HEK293 (cell line): ENCODE measurements around the gene CACNA2D4.

Experiments used
- ZNF174 ChIP-seq: fragments of 450-650 bp; formaldehyde crosslinking; IDR thresholded peaks from 2 replicates; pipeline ENCODE4 v1.5.0; 2017; ENCODE audit warnings: missing biosample characterization, mild to moderate bottlenecking, missing genetic modification characterization
- ZNF707 ChIP-seq: fragments of 450-650 bp; formaldehyde crosslinking; IDR thresholded peaks from 2 replicates; pipeline ENCODE4 v1.5.1; 2016; ENCODE audit warnings: missing biosample characterization, missing genetic modification characterization
- TF ChIP-seq, protein P1 (sequence below): fragments of 450-650 bp; formaldehyde crosslinking; IDR thresholded peaks from 2 replicates; pipeline ENCODE4 v1.5.1; 2016; ENCODE audit warnings: missing biosample characterization, missing genetic modification characterization
- TF ChIP-seq, protein P2 (sequence below): fragments of 450-650 bp; formaldehyde crosslinking; conservative IDR thresholded peaks from 2 replicates; pipeline ENCODE4 v1.5.1; 2016; ENCODE audit warnings: low read depth, missing biosample characterization, missing genetic modification characterization

DNA sequence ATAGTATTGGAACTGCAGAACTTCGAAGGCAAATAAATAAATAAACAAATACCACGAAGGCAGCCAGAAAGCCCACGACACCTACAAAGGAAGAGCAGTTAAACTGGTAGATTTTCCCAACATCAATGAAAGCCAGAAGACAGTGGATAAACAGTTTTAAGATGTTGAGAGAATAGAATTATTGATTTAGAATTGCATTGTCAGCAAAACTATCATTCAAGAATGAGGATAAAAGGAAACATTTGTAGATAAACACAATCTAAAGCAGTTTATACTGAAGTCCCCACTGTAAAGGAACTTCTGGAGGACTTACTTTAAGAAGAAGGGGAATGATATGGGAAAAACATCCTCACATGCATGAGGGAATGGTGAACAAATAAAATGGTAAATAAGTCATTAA lies 29.5 kb downstream of the CACNA2D4 start:
- no peak for TF ChIP-seq ZNF174 (tag by site-specific recombination)
- TF ChIP-seq, protein P1, sequence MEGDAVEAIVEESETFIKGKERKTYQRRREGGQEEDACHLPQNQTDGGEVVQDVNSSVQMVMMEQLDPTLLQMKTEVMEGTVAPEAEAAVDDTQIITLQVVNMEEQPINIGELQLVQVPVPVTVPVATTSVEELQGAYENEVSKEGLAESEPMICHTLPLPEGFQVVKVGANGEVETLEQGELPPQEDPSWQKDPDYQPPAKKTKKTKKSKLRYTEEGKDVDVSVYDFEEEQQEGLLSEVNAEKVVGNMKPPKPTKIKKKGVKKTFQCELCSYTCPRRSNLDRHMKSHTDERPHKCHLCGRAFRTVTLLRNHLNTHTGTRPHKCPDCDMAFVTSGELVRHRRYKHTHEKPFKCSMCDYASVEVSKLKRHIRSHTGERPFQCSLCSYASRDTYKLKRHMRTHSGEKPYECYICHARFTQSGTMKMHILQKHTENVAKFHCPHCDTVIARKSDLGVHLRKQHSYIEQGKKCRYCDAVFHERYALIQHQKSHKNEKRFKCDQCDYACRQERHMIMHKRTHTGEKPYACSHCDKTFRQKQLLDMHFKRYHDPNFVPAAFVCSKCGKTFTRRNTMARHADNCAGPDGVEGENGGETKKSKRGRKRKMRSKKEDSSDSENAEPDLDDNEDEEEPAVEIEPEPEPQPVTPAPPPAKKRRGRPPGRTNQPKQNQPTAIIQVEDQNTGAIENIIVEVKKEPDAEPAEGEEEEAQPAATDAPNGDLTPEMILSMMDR = no peak
- no peak for TF ChIP-seq ZNF707 (tag by site-specific recombination)
- TF ChIP-seq, protein P2, sequence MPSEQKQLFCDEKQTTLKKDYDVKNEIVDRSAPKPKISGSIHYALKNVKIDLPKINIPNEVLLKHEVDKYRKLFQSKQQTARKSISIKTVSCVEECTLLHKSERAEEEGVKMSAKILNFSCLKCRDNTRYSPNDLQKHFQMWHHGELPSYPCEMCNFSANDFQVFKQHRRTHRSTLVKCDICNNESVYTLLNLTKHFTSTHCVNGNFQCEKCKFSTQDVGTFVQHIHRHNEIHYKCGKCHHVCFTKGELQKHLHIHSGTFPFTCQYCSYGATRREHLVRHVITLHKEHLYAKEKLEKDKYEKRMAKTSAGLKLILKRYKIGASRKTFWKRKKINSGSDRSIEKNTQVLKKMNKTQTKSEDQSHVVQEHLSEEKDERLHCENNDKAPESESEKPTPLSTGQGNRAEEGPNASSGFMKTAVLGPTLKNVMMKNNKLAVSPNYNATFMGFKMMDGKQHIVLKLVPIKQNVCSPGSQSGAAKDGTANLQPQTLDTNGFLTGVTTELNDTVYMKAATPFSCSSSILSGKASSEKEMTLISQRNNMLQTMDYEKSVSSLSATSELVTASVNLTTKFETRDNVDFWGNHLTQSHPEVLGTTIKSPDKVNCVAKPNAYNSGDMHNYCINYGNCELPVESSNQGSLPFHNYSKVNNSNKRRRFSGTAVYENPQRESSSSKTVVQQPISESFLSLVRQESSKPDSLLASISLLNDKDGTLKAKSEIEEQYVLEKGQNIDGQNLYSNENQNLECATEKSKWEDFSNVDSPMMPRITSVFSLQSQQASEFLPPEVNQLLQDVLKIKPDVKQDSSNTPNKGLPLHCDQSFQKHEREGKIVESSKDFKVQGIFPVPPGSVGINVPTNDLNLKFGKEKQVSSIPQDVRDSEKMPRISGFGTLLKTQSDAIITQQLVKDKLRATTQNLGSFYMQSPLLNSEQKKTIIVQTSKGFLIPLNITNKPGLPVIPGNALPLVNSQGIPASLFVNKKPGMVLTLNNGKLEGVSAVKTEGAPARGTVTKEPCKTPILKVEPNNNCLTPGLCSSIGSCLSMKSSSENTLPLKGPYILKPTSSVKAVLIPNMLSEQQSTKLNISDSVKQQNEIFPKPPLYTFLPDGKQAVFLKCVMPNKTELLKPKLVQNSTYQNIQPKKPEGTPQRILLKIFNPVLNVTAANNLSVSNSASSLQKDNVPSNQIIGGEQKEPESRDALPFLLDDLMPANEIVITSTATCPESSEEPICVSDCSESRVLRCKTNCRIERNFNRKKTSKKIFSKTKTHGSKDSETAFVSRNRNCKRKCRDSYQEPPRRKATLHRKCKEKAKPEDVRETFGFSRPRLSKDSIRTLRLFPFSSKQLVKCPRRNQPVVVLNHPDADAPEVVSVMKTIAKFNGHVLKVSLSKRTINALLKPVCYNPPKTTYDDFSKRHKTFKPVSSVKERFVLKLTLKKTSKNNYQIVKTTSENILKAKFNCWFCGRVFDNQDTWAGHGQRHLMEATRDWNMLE = no peak
